Muscle layer of colon (tissue), 2 donors: ENCODE measurements around the gene CCDC61.

Experiments used
- H3K27ac ChIP-seq: one replicate; pipeline ENCODE4 v1.7.0; 2013; ENCODE audit warnings: low read depth, mild to moderate bottlenecking, low read length, moderate library complexity
- H3K27me3 ChIP-seq, 2 donors: one replicate each; pipeline ENCODE4 v1.7.0; 2013; ENCODE audit warnings: low read length in 2 of 2, mild to moderate bottlenecking in 2 of 2; ENCODE audit not compliant: insufficient read depth in 2 of 2, control insufficient read depth in 1 of 2
- H3K36me3 ChIP-seq: one replicate; pipeline ENCODE4 v1.7.0; 2013; ENCODE audit warnings: mild to moderate bottlenecking, low read length; ENCODE audit not compliant: insufficient read depth
- H3K4me1 ChIP-seq: one replicate; pipeline ENCODE4 v1.7.0; 2013; ENCODE audit warnings: mild to moderate bottlenecking, low read length; ENCODE audit not compliant: insufficient read depth
- H3K4me3 ChIP-seq, 2 donors: one replicate each; pipeline ENCODE4 v1.7.0; 2013; ENCODE audit warnings: low read length in 2 of 2, low read depth in 1 of 2, mild to moderate bottlenecking in 1 of 2, moderate library complexity in 1 of 2
- H3K9ac ChIP-seq: one replicate; pipeline ENCODE4 v1.7.0; 2013; ENCODE audit warnings: low read length
- H3K9me3 ChIP-seq: one replicate; pipeline ENCODE4 v1.7.0; 2013; ENCODE audit warnings: mild to moderate bottlenecking, low read length
- donor health status: abdominal sarcoma.
- donor health status: Adenocarcinoma of cecum.

Gene CCDC61

DNA sequence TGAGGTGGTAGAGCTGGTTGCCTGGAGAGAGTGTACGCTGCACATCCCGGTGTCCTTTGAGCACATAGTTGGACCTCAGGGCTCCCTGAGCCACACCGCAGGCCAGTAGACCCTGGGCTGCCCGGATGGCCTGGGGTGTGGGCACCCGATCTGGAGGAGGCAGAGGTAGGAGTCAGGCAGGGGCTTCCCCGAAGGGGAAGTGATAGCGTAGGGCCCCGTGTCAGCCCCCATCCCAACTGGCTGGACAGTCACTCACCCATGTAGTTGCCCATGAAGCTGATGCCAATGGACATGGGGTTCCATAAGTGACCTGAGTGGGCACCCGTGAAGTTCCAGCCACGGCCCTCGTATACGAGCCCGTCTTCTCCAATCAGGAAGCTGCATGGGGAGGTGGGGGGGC is 24.0 kb downstream of the CCDC61 start:
- no peak overlapping the region for H3K9ac ChIP-seq
- H3K27me3 ChIP-seq = peaks cover 15 to 37% of the 10 kb centered on the region in 2 donors
- no peaks in the 10 kb centered on the region for H3K9me3 ChIP-seq
- H3K4me1 ChIP-seq = peaks cover 9% of the 10 kb centered on the region
- no peaks in the 10 kb centered on the region for H3K36me3 ChIP-seq
- no peak overlapping the region for H3K4me3 ChIP-seq
- no peak overlapping the region for H3K27ac ChIP-seq

DNA sequence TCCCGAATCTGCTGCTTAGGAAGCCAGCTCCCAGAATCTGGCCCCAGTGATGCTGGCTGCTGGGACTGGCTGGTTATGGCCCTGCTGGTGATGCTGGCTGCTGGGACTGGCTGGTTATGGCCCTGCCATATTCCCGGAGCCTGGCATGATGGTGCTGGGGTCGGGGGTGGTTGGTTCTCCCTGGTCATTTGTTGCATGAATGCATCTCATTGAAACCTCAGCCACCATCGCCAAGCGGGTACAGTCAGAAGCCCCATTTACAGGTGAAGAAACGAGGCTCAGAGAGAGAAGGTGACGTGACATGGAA is 25.5 kb downstream of the CCDC61 start:
- Histone ChIP-seq H3K9me3 (no peaks in the 10 kb centered on the region), H3K4me1 (peaks cover 6% of the 10 kb centered on the region), H3K36me3 (no peaks in the 10 kb centered on the region), H3K27ac (no peak overlapping the region), H3K4me3 (no peak overlapping the region), H3K9ac (no peak overlapping the region), H3K27me3 (peaks cover 4 to 29% of the 10 kb centered on the region in 2 donors)

DNA sequence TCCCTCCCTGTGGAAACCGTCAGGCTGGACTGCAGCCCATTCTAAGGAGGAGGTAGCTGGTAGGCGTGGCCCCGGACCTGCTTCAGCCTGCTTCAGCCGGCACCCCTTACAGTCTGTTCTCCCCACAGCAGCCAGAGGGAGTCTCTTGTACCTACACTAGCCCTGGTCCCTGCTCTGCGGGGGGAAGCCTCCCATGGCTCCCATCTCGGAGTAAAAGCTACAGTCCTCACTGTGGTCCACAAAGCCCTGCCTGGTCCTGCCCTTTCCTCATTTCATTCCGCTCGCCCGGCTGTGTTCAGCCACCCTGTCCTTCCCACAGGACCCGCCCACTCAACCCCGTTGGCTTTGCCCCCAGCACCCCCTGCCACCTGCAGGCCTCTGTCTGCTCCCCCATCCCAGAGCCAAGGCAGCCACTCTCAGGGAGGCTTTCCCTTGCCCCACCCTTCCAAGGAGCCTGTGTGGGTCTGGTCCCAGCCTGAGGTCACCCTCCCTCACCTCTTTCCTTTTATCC is 26.3 kb downstream of the CCDC61 start:
- Histone ChIP-seq H3K4me3 (no peak overlapping the region), H3K4me1 (no peaks in the 10 kb centered on the region), H3K27ac (no peak overlapping the region), H3K36me3 (no peaks in the 10 kb centered on the region), H3K9me3 (no peaks in the 10 kb centered on the region), H3K9ac (no peak overlapping the region), H3K27me3 (peaks cover 8 to 30% of the 10 kb centered on the region in 2 donors)

DNA sequence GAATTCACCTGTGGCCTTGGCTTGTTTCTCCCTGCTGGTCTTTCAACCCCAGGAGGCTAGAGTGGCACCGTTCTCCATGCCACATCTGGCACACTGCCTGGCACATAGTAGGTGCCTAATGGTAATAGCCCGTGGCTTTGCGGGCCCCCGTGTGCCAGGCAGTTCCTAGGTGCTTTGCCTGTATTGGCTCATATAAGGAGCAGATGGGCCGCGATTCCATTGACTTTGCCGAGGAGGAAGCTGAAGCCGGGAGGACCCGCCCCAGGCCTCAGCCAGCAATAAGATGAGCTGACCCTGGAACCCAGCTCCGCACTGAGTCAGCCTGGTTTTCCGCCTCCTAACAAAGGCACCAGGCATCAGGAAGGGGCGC is 26.8 kb downstream of the CCDC61 start:
- no peak overlapping the region for H3K9ac ChIP-seq
- H3K4me1 ChIP-seq = no peaks in the 10 kb centered on the region
- H3K4me3 ChIP-seq = no peak overlapping the region
- H3K27me3 ChIP-seq = peaks cover 10 to 34% of the 10 kb centered on the region in 2 donors
- H3K9me3 ChIP-seq = no peaks in the 10 kb centered on the region
- no peaks in the 10 kb centered on the region for H3K36me3 ChIP-seq
- H3K27ac ChIP-seq = no peak overlapping the region

DNA sequence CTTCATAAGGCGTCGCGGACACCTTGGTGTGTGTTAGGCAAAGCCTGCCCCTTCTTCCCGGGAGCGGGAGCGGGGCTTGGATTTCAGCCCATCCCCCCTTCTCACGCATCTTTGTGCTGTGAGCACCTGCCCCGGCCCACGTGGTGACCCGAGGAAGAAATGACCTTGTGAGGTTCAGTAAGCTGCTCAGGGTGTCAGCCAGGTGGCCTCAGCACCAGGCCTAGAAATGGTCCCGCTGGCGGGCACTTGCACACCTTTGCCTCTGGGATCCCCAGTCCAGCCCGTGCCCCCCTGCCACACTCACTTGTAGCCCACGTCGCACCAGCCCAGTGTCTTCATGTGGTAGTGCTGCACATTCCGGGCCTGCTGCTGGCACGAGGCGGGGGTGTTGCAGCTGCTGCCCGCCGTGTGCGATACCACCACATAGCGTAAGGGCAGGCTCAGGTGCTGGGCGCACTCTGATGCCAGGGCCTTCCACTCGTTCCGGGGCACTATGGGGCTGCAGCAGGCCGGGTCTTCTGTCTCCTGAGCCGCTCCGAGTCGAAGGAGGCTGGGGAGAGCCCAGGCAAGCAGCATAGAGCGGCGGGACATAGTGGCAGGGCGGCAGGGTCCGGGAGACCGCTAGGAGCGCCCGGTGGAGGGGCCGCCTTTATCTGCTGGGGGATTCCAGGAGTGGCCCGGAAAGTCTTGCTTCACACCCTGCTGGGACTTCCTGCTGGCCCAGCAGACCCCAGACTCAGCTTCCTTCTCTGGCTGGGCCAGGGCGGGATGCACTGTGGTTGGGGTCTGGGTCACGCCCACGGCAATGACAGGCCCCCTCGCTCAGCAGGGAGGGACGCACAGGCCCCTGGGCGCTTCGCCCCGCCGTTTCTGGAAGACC is 27.4 kb downstream of the CCDC61 start, which contains the start of gene PGLYRP1:
PGLYRP1 (minus strand) TSS at position 623 of the 880 bp plus-strand sequence; CDS start at position 591, 32 bp downstream.
- Histone ChIP-seq H3K4me3 (no peak within 1 kb of the TSS), H3K27me3 (peaks cover 10 to 34% of the 10 kb centered on the region in 2 donors), H3K9ac (no peak within 1 kb of the TSS), H3K9me3 (no peaks in the 10 kb centered on the region), H3K36me3 (no peaks in the 10 kb centered on the region), H3K4me1 (no peaks in the 10 kb centered on the region), H3K27ac (no peak within 1 kb of the TSS)

DNA sequence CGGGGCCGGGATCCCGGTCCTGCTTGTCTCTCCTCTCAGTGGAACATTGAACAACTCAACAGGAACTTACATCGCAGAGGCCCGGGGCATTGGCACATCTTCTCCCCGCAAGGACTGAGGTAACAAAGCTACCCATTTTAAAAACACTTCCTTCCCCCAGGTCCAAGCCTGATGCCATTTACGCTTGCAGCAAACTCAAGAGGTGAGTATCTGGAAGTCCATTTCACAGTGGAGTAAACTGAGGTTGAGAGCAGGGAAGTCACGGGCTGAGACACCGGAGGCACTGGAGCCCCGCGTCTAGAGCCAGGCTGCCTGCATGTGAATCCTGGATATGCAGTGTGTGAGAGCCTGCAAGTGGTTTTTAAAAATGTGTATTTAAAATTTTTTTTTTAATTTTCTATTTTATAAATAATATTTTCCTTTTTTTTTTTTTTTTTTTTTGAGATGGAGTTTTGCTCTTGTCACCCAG is 28.1 kb downstream of the CCDC61 start:
- no peak overlapping the region for H3K9ac ChIP-seq
- H3K27ac ChIP-seq = no peak overlapping the region
- no peaks in the 10 kb centered on the region for H3K4me1 ChIP-seq
- H3K4me3 ChIP-seq = no peak overlapping the region
- H3K36me3 ChIP-seq = no peaks in the 10 kb centered on the region
- H3K27me3 ChIP-seq = peaks cover 10 to 34% of the 10 kb centered on the region in 2 donors
- H3K9me3 ChIP-seq = no peaks in the 10 kb centered on the region

DNA sequence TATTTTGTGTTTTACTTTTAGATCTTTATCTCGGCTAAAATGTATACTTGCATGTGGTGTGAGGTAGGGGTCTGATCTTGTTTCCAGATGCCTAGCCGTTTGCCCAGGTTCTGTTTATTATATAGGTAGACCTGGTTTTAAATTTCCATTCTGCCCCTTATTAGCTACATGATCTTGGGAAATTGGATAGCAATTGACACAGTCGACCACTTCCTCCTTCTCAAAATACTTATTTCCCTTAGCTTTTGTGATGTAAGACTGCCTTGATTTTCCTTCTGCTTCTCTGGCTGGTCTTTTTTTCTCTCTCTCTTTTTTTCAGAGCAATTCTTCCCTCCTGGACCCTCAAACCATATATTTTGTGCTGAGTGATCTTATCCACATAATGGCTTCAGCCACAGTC is 30.6 kb downstream of the CCDC61 start:
- peaks cover 10 to 34% of the 10 kb centered on the region in 2 donors for H3K27me3 ChIP-seq
- no peaks in the 10 kb centered on the region for H3K9me3 ChIP-seq
- H3K4me1 ChIP-seq = no peaks in the 10 kb centered on the region
- H3K4me3 ChIP-seq = no peak overlapping the region
- H3K36me3 ChIP-seq = no peaks in the 10 kb centered on the region
- no peak overlapping the region for H3K27ac ChIP-seq
- no peak overlapping the region for H3K9ac ChIP-seq

DNA sequence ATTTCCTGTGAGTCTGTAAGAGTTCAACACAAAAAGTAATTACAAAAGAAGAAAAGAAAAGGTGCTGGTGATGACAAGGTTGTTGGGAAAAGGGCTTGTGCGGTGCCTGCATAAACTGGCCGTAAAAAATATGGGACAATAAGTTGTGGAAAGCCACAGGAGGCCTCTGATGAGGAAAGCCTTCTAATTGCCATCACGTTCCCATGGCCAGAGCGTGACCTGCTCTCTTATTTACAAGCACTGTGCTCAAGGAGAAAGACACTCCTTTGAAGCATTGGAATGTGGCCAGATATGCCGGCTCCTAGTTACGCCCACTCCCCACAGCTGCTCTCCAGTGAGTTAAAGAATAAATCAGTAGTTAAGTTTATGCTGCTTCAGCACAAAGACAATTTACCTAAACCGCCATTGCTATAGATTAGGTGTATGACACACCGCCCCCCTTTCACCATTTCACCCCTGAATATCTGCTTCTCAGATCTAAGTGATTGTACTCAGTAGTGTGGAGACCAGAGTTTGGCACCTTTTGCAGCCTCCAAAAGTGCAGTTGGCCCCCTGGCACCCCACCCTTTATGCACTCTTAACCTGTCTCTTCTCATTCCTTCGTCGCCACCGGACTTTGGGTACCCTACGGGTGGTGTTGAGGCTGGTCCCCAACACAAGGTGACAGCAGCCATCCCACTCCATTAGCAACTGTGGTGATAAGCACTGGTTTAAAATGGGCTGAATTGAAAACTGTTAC is 35.7 kb downstream of the CCDC61 start:
- Histone ChIP-seq H3K36me3 (no peaks in the 10 kb centered on the region), H3K27me3 (peaks cover 7 to 16% of the 10 kb centered on the region in 2 donors), H3K9me3 (no peaks in the 10 kb centered on the region), H3K4me1 (no peaks in the 10 kb centered on the region), H3K9ac (no peak overlapping the region), H3K4me3 (no peak overlapping the region), H3K27ac (no peak overlapping the region)

DNA sequence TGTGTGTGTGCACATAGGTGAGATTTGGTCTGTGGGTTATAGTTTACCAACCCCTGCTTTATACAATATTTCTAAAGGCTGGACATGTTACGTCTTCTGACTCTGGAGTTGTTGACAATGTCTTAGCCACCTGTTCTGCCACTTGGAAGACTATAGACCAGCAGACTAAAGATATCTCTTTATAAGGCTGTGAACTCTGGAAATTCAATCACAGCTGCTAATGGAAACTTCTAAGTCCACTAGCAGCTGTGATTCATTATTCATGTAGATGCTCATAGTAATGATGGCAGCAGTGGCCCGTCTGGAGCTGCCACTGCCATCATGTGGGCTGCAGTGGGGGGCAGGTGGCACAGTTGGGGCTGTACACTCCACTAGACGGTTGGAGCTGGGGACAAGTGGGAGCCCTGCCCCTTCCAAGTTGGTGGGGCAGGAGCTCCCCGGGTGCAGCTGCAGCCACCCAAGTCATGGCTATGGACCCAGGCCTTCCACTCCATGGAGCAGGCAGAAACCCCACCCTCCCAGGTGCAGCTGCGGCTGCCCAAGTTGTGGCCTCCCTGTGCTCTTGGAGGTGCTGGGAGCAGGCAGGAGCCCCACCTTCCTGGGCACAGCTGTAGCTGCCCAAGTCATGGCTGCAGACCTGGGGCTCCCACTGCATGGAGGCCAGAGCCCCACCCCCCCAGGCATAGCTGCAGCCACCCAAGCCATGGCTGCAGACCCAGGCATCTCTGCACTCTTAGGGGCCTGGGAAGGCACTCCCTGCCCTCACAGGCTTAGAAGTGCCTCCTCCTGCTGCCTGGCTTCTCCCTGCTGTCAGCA is 36.7 kb downstream of the CCDC61 start:
- H3K4me1 ChIP-seq = no peaks in the 10 kb centered on the region
- H3K27me3 ChIP-seq = peaks cover 0 to 6% of the 10 kb centered on the region in 2 donors
- no peak overlapping the region for H3K9ac ChIP-seq
- H3K27ac ChIP-seq = no peak overlapping the region
- H3K9me3 ChIP-seq = no peaks in the 10 kb centered on the region
- no peak overlapping the region for H3K4me3 ChIP-seq
- no peaks in the 10 kb centered on the region for H3K36me3 ChIP-seq

DNA sequence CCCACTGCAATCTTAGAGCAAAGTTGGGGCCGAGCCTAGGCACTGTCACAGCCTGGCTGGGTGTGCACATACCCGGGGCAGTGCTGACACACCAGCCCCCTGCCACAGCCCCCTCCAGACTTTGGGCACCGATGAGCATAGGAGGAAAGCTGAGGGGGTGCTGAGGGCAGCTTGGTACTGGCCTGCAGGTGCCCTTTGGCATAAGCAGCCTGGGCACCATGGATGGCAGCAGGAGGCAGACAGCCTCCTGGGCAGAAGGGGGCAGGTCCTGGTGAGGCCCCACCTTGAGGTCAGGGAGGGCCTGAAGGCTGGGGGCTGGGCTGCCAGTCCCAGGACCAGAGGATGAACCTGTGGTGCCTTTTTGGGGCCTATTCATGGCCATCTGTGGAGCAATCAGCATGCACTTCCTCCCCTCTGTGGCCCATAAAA is 37.3 kb downstream of the CCDC61 start:
- Histone ChIP-seq H3K9me3 (no peaks in the 10 kb centered on the region), H3K4me1 (no peaks in the 10 kb centered on the region), H3K27ac (no peak overlapping the region), H3K36me3 (no peaks in the 10 kb centered on the region), H3K4me3 (no peak overlapping the region), H3K27me3 (peaks cover 0 to 6% of the 10 kb centered on the region in 2 donors), H3K9ac (no peak overlapping the region)

DNA sequence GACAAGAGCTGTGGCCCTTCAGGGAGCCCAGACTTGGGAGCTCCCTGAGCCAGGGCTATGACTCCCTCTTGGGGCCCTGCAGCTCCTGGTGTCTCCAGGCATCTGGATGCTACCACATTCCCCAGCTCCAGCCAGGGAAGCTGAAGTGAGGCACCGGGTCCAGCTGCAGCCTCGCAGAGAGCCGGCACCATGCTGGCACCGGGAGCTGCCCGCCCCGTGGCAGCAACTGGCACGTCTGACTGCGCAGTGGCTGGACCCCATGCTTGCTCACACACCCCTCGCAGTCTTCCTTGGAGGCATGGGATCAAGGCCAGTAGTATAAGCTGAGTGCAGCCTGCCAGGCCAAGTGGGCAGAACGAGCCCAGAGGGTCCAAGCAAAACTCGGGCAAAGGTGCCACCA is 38.1 kb downstream of the CCDC61 start:
- H3K9ac ChIP-seq = no peak overlapping the region

More for the DNA sequence above, 38.1 kb downstream of the CCDC61 start:
- peaks cover 0 to 6% of the 10 kb centered on the region in 2 donors for H3K27me3 ChIP-seq
- no peak overlapping the region for H3K4me3 ChIP-seq
- no peak overlapping the region for H3K27ac ChIP-seq
- no peaks in the 10 kb centered on the region for H3K36me3 ChIP-seq
- H3K4me1 ChIP-seq = no peaks in the 10 kb centered on the region
- no peaks in the 10 kb centered on the region for H3K9me3 ChIP-seq
